Naive thymus-derived CD4-positive, alpha-beta T cell (primary cell): ENCODE data around the gene VRK3. TPM values are rescaled to one million over a fixed set of nuclear protein-coding genes. Genes with fewer than 3 reads are reported as not detected.
A peak's percentile ranks its signal among the peaks of the same experiment; 100 is the strongest.

Source experiments
- ATAC-seq: fragments of 150-1000 bp; cut with Tn5 transposase; 2 replicates; pipeline ENCODE4 v1.10.0; 2021; ENCODE audit warnings: mild to moderate bottlenecking, moderate library complexity
- CTCF ChIA-PET: fragments of 350-600 bp; sonication (Branson Sonifier 250); formaldehyde crosslinking; loops from one replicate; lab custom pipeline; 2021; ENCODE audit warnings: antibody characterized with exemption; lab: Charles Lee
- POLR2A ChIA-PET: fragments of 350-600 bp; sonication (Branson Sonifier 250); formaldehyde crosslinking; loops from one replicate; lab custom pipeline; 2021; ENCODE audit warnings: antibody characterized with exemption, inconsistent platforms; lab: Charles Lee
- DNase-seq, 9 donors: peaks; one replicate each; pipeline versions ENCODE4 v3.0.0 to v3.0.0-alpha.2; 2020 to 2022; ENCODE audit warnings: mixed read lengths in 1 of 9
- H3K27ac ChIP-seq: one replicate; pipeline ENCODE4 v1.7.0; 2013; ENCODE audit warnings: mild to moderate bottlenecking, low read depth, low read length, moderate library complexity
- H3K27me3 ChIP-seq, 2 donors: one replicate each; pipeline ENCODE4 v1.7.0; 2013; ENCODE audit warnings: low read length in 2 of 2, mild to moderate bottlenecking in 2 of 2, moderate library complexity in 2 of 2; ENCODE audit not compliant: control insufficient read depth in 2 of 2, insufficient read depth in 2 of 2
- H3K36me3 ChIP-seq, 3 experiments: 1 replicate in 2 of 3; 2 replicates in 1 of 3; pipeline ENCODE4 v1.7.0; 2013; ENCODE audit warnings: low read length in 3 of 3, mild to moderate bottlenecking in 3 of 3, moderate library complexity in 1 of 3; ENCODE audit not compliant: insufficient read depth in 3 of 3, control insufficient read depth in 2 of 3
- H3K4me1 ChIP-seq, 2 donors: one replicate each; pipeline ENCODE4 v1.7.0; 2013; ENCODE audit warnings: low read length in 2 of 2, mild to moderate bottlenecking in 2 of 2, moderate library complexity in 1 of 2; ENCODE audit not compliant: control insufficient read depth in 2 of 2, insufficient read depth in 2 of 2
- H3K4me3 ChIP-seq: 2 replicates; pipeline ENCODE4 v1.7.0; 2013; ENCODE audit warnings: mild to moderate bottlenecking, low read length
- H3K9me3 ChIP-seq, 3 experiments: 1 replicate in 2 of 3; 2 replicates in 1 of 3; pipeline ENCODE4 v1.7.0; 2013; ENCODE audit warnings: low read length in 3 of 3; ENCODE audit not compliant: control insufficient read depth in 2 of 3
- H3K27ac Mint-ChIP-seq, 9 donors: one replicate each; pipeline ENCODE4 v1.8.0; 2020 to 2022; ENCODE audit warnings: mixed read lengths in 9 of 9, mild to moderate bottlenecking in 8 of 9, moderate library complexity in 5 of 9, inconsistent platforms in 2 of 9
- H3K27me3 Mint-ChIP-seq, 5 donors: one replicate each; pipeline ENCODE4 v1.8.0; 2021 to 2022; ENCODE audit warnings: mixed read lengths in 5 of 5, mild to moderate bottlenecking in 1 of 5
- H3K36me3 Mint-ChIP-seq, 5 donors: one replicate each; pipeline ENCODE4 v1.8.0; 2020 to 2022; ENCODE audit warnings: mixed read lengths in 5 of 5, mild to moderate bottlenecking in 3 of 5, inconsistent platforms in 1 of 5
- H3K4me1 Mint-ChIP-seq, 7 donors: one replicate each; pipeline ENCODE4 v1.8.0; 2020 to 2022; ENCODE audit warnings: mixed read lengths in 7 of 7, mild to moderate bottlenecking in 3 of 7, inconsistent platforms in 1 of 7
- H3K4me3 Mint-ChIP-seq, 10 donors: one replicate each; pipeline ENCODE4 v1.8.0; 2020 to 2022; ENCODE audit warnings: mild to moderate bottlenecking in 10 of 10, mixed read lengths in 10 of 10, moderate library complexity in 6 of 10, inconsistent platforms in 2 of 10
- H3K9me3 Mint-ChIP-seq, 11 donors: one replicate each; pipeline ENCODE4 v1.8.0; 2020 to 2022; ENCODE audit warnings: mixed read lengths in 11 of 11, mild to moderate bottlenecking in 4 of 11, inconsistent platforms in 1 of 11, moderate library complexity in 1 of 11
- intact Hi-C, 2 donors: fragments of 100-400 bp; cut with micrococcal nuclease; formaldehyde crosslinking; loops; one replicate each; pipeline ENCODE4 v1.15.1; 2023
- polyA plus RNA-seq, 2 donors: library from polyadenylated mRNA; unstranded; fragments of 300-500 nt; fragmentation: Illumina TruSeq; gene quantifications; one replicate each; pipeline ENCODE4 v1.2.3, GENCODE V29; 2021
- total RNA-seq, 6 experiments: library from RNA in 5 of 6; stranded (reverse) in 5 of 6; gene quantifications; 1 replicate in 5 of 6; 2 replicates in 1 of 6; pipeline ENCODE4 v1.2.3 and lab custom pipeline; 2021 to 2026

VRK3 gene
- total and polyA plus RNA-seq, 7 experiments from 2014 or later: 70.6 to 121 (median 84.7) TPM

DNA sequence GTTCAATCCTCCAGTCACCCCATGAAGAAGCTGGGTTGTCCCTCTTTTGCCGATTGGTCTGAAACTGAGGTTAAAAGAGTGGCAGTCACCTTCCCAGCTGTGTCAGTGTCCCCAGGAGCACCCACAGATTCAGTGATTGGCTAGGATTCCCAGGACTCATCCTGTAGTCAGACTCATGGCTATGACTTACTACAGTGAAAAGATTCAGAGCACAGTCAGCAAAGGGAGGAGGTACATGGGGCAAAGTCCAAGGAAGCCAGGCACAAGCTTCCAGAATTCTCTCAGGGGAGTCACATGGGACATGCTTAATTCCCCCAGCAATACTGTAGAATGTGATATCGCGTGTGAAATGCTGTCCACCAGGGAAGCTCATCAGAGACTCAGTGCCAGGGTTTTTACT lies 14.8 kb upstream of the VRK3 start:
- Mint-ChIP-seq H3K4me1 (peaks cover 0 to 13% (median 3%) of the 10 kb centered on the region in 7 donors), H3K27ac (no peak overlapping the region), H3K27me3 (no peaks in the 10 kb centered on the region), H3K9me3 (peaks cover 11 to 36% (median 18%) of the 10 kb centered on the region in 11 donors), H3K4me3 (no peak overlapping the region), H3K36me3 (peaks cover 45 to 81% (median 70%) of the 10 kb centered on the region in 5 donors)
- Histone ChIP-seq H3K4me1 (no peaks in the 10 kb centered on the region), H3K27ac (no peak overlapping the region), H3K36me3 (peaks cover 18 to 81% (median 26%) of the 10 kb centered on the region in 3 experiments), H3K27me3 (no peaks in the 10 kb centered on the region), H3K4me3 (no peak overlapping the region), H3K9me3 (peaks cover 4 to 15% (median 12%) of the 10 kb centered on the region in 3 experiments)
- POLR2A ChIA-PET: no interaction called here
- ATAC-seq (no peak), DNase-seq (no peak)
- CTCF ChIA-PET: interaction anchor here (0.8 kb wide), 1 partner anchor 9 kb away, joined by 3 read pairs; no protein-coding TSS in a partner anchor
- intact Hi-C loops: no loop called here

GRCh38 chr19:50036908-50037307 lies 11.7 kb upstream of the VRK3 start:
- ATAC-seq: no peak
- no peak overlapping the region for H3K27ac ChIP-seq
- no peaks in the 10 kb centered on the region for H3K9me3 ChIP-seq
- H3K36me3 ChIP-seq: peaks cover 12 to 83% (median 12%) of the 10 kb centered on the region in 3 experiments
- CTCF ChIA-PET: no interaction called here
- H3K4me3 ChIP-seq: no peak overlapping the region
- no peaks in the 10 kb centered on the region for H3K4me1 ChIP-seq
- no peak for DNase-seq
- Mint-ChIP-seq H3K27ac (no peak overlapping the region), H3K4me1 (peaks cover 0 to 14% (median 10%) of the 10 kb centered on the region in 7 donors), H3K36me3 (peaks cover 33 to 81% (median 63%) of the 10 kb centered on the region in 5 donors), H3K27me3 (no peaks in the 10 kb centered on the region), H3K4me3 (no peak overlapping the region), H3K9me3 (peaks cover 0 to 16% (median 0%) of the 10 kb centered on the region in 11 donors)
- POLR2A ChIA-PET: no interaction called here
- H3K27me3 ChIP-seq: no peaks in the 10 kb centered on the region
- intact Hi-C loops: no loop called here

DNA sequence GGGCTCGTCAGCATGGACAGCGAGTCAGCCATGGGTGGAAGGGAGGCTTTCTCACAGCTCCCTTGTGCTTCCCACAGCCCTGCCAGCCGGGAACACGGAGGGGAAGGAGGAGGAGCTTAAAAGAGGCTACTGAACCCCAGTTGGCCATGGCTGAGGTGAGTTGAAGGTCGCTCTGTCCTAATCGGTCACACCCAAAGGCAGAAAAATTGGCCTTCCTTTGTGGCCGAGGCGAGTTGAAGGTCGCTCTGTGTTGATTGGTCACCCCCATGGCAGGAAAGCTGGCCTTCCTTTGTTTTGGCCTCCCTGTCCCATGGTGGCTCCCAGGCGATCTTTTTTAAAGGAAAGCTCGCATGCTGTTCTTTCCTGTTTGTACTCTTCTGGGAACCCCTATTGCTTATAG lies 5.8 kb upstream of the VRK3 start:
- DNase-seq (no peak), ATAC-seq (no peak)
- Mint-ChIP-seq H3K27ac (peak overlapping the region in 1 of 9 donors; percentile 57), H3K9me3 (peaks cover 0 to 8% (median 0%) of the 10 kb centered on the region in 11 donors), H3K27me3 (no peaks in the 10 kb centered on the region), H3K36me3 (peaks cover 19 to 59% (median 49%) of the 10 kb centered on the region in 5 donors), H3K4me1 (peaks cover 20 to 41% (median 31%) of the 10 kb centered on the region in 7 donors), H3K4me3 (no peak overlapping the region)
- no peak overlapping the region for H3K4me3 ChIP-seq
- ChIA-PET CTCF (interaction anchor here (0.7 to 0.8 kb wide), 2 partner anchors 9 to 1970 kb away, joined by 3 read pairs; no protein-coding TSS in a partner anchor), POLR2A (interaction anchor here (0.5 kb wide), 1 partner anchor 474 kb away, joined by 3 read pairs; no protein-coding TSS in a partner anchor)
- no peaks in the 10 kb centered on the region for H3K9me3 ChIP-seq
- H3K4me1 ChIP-seq: peaks cover 8 to 11% of the 10 kb centered on the region in 2 donors
- intact Hi-C loops: no loop called here
- peaks cover 0 to 62% (median 3%) of the 10 kb centered on the region in 3 experiments for H3K36me3 ChIP-seq
- no peaks in the 10 kb centered on the region for H3K27me3 ChIP-seq
- no peak overlapping the region for H3K27ac ChIP-seq

DNA sequence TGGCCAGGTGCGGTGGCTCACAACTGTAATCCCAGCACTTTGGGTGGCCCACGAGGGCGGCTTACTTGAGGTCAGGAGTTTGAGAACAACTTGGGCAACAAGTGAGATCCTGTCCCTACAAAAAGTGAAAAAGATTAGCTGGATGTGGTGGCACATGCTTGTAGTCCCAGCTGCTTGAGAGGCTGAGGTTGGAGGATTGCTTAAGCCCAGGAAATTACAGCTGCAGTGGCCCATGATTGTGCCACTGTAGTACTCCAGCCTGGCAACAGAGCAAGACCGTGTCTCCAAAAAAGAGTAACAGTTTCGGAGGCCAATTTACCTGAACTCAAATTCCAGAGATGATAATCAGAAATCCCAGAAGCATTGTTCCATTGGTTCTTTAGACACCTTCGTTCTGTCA lies 5.1 kb upstream of the VRK3 start:
- peaks cover 8 to 11% of the 10 kb centered on the region in 2 donors for H3K4me1 ChIP-seq
- ChIA-PET POLR2A (interaction anchor here (0.5 kb wide), 1 partner anchor 475 kb away, joined by 3 read pairs; no protein-coding TSS in a partner anchor), CTCF (interaction anchor here (0.7 to 0.8 kb wide), 2 partner anchors 10 to 1969 kb away, joined by 3 read pairs; no protein-coding TSS in a partner anchor)
- peaks cover 0 to 10% (median 2%) of the 10 kb centered on the region in 11 donors for H3K9me3 Mint-ChIP-seq
- H3K36me3 Mint-ChIP-seq: peaks cover 19 to 54% (median 47%) of the 10 kb centered on the region in 5 donors
- H3K27me3 ChIP-seq: no peaks in the 10 kb centered on the region
- no peak overlapping the region for H3K27ac ChIP-seq
- peaks cover 0 to 5% (median 0%) of the 10 kb centered on the region in 5 donors for H3K27me3 Mint-ChIP-seq
- no peak overlapping the region for H3K27ac Mint-ChIP-seq
- no peak overlapping the region for H3K4me3 Mint-ChIP-seq
- intact Hi-C loops: no loop called here
- H3K36me3 ChIP-seq: peaks cover 0 to 55% (median 3%) of the 10 kb centered on the region in 3 experiments
- H3K4me1 Mint-ChIP-seq: peaks cover 20 to 48% (median 35%) of the 10 kb centered on the region in 7 donors
- no peaks in the 10 kb centered on the region for H3K9me3 ChIP-seq
- H3K4me3 ChIP-seq: no peak overlapping the region
- DNase-seq (no peak), ATAC-seq (no peak)

- Histone ChIP-seq H3K27me3 (no peaks in the 10 kb centered on the region), H3K9me3 (no peaks in the 10 kb centered on the region), H3K4me1 (peaks cover 19 to 29% of the 10 kb centered on the region in 2 donors), H3K4me3 (peak overlapping the region; percentile 85), H3K27ac (peak overlapping the region; percentile 96), H3K36me3 (peaks cover 0 to 24% (median 0%) of the 10 kb centered on the region in 3 experiments)
- no peak for ATAC-seq
- POLR2A ChIA-PET: interaction anchor here (0.6 to 1.2 kb wide), 3 partner anchors 119 to 371 kb away, joined by 3 to 8 read pairs (median 3); no protein-coding TSS in a partner anchor
- intact Hi-C loops: loop anchor here (5.0 to 10.0 kb wide), 7 partner anchors 529 to 1078 kb away; partner anchors contain the start of genes ALDH16A1 (in 1 of the 2), C19orf73 (in 1 of the 2), CLEC11A (in 1 of the 2) and CTU1 (in 1 of the 2)
- H3K27ac Mint-ChIP-seq: peak overlapping the region in 8 of 9 donors; percentile 58 to 100 (median 91)
- DNase-seq: no peak
- peaks cover 0 to 6% (median 0%) of the 10 kb centered on the region in 5 donors for H3K27me3 Mint-ChIP-seq
- CTCF ChIA-PET: interaction anchor here (0.8 kb wide), 1 partner anchor 309 kb away, joined by 3 read pairs; no protein-coding TSS in a partner anchor
- peaks cover 28 to 69% (median 52%) of the 10 kb centered on the region in 7 donors for H3K4me1 Mint-ChIP-seq
- peaks cover 0 to 28% (median 14%) of the 10 kb centered on the region in 5 donors for H3K36me3 Mint-ChIP-seq
- peaks cover 0 to 11% (median 2%) of the 10 kb centered on the region in 11 donors for H3K9me3 Mint-ChIP-seq
- H3K4me3 Mint-ChIP-seq: peak overlapping the region; percentile 59 to 99 (median 94)
Observed at GRCh38 chr19:50026550-50026906, 1.4 kb upstream of the VRK3 start.

GRCh38 chr19:50025794-50026549 lies 800 bp upstream of the VRK3 start, which contains the start of gene ZNF473:
ZNF473 (plus strand) TSS chr19:50026005; CDS start chr19:50031083, 5,078 bp downstream.
- POLR2A ChIA-PET: interaction anchor here (0.7 to 1.8 kb wide), 5 partner anchors 24 to 1380 kb away, joined by 3 to 7 read pairs (median 3); partner anchors contain the start of genes ATF5 and NUP62
- Histone ChIP-seq H3K4me1 (peaks cover 19 to 29% of the 10 kb centered on the region in 2 donors), H3K27ac (peak within 1 kb of the TSS; percentile 96), H3K4me3 (peak within 1 kb of the TSS; percentile 85), H3K27me3 (no peaks in the 10 kb centered on the region), H3K9me3 (no peaks in the 10 kb centered on the region), H3K36me3 (peaks cover 0 to 19% (median 0%) of the 10 kb centered on the region in 3 experiments)
- peaks cover 0 to 22% (median 10%) of the 10 kb centered on the region in 5 donors for H3K36me3 Mint-ChIP-seq
- intact Hi-C loops: loop anchor here (1.0 to 10.0 kb wide), 26 partner anchors 24 to 1082 kb away; partner anchors contain the start of genes ATF5 (in 2 of the 2), CTU1 (in 2 of the 2), FUZ (in 2 of the 2) and NUP62 (in 2 of the 2)
- peak in 6 of 9 donors; percentile 75 to 97 (median 94) for DNase-seq
- peak; percentile 84 for ATAC-seq
- peak within 1 kb of the TSS; percentile 93 to 99 (median 94) for H3K4me3 Mint-ChIP-seq
- H3K4me1 Mint-ChIP-seq: peaks cover 26 to 71% (median 51%) of the 10 kb centered on the region in 7 donors
- H3K9me3 Mint-ChIP-seq: peaks cover 0 to 11% (median 2%) of the 10 kb centered on the region in 11 donors
- H3K27me3 Mint-ChIP-seq: peaks cover 0 to 6% (median 0%) of the 10 kb centered on the region in 5 donors
- peak within 1 kb of the TSS; percentile 98 to 100 (median 99) for H3K27ac Mint-ChIP-seq
- CTCF ChIA-PET: interaction anchor here (0.8 kb wide), 1 partner anchor 309 kb away, joined by 3 read pairs; no protein-coding TSS in a partner anchor
